GM18870 (cell line): ENCODE results near the gene CNIH3.

Source experiments
- ATAC-seq: cut with Tn5 transposase; IDR thresholded peaks from one replicate; pipeline ENCODE4 v1.9.1; 2021; ENCODE audit warnings: moderate library complexity; ENCODE audit not compliant: unreplicated experiment

CNIH3 gene

DNA sequence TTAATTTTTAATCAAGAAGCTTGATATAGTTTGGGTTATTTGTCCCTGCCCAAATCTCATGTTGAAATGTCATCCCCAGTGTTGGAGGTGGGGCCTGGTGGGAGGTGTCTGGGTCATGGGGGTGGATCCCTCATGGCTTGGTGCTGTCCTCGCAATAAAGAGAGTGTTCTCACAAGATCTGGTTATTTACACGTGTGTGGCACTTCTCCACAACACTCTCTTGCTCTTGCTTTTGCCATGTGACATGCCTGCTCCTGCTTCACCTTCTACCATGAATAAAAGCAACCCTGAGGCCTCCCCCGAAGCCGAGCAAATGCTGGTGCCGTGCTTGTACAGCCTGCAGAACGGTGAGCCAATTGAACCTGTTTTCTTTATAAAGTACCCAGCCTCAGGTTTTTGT, 2.6 kb upstream of the CNIH3 start:
- no peak for ATAC-seq

DNA sequence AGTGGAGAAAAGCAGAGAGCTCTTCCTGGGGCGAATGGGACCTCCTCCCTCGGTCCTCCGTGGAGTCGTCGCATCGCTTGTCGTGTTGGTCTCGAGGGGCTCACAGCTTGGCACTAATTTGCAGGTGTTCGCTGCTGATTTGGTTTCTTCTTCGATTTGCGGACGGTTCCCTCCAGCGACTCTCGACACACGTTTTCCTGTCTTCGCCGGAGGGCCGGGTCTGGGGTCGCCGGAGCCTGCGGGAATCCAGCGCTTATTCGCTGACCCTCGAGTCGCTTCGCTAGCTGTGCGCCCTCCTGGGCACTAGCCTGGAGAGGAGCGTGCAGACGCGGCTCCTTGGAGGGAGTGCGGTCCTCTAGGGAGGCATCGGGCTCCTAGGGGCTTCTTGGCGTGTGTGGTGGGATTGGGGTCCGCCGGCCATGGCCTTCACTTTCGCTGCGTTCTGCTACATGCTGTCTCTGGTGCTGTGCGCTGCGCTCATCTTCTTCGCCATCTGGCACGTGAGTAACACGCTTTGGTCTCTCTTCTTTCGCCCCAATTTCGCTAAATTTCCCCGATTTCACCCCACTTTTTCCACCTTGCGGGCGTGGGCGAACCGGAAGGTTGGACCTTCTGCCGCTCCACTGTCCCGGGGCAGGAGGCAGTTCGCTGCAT, 766 bp downstream of the CNIH3 start:
- ATAC-seq: no peak

GRCh38 chr1:224617410-224618355, 1.6 kb downstream of the CNIH3 start:
- ATAC-seq: no peak

DNA sequence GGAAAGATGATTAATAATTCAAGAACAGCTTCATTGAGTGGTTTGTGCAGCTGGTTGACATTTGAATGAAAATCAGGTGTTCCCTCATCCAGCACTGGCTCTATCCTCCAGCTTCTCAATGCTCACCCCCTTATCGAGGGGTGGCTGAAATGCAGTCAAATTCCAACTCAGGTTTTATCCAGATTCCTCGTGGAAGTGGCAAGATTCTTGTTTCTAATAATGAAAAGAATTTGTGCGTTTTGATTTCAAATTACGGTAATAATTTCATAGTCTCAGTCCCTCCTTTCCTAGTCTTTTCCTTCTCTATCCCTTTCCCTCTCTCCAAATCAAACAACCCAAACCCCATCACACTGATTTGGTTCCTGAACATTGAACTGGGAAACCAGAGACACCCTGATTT, 3.1 kb downstream of the CNIH3 start:
- no peak for ATAC-seq

- ATAC-seq: no peak
Observed at GRCh38 chr1:224620105-224620504, 4.0 kb downstream of the CNIH3 start.

- ATAC-seq: no peak
Observed at GRCh38 chr1:224621813-224622682, 5.9 kb downstream of the CNIH3 start.

- no peak for ATAC-seq
Observed at GRCh38 chr1:224622831-224623230, 6.7 kb downstream of the CNIH3 start.

DNA sequence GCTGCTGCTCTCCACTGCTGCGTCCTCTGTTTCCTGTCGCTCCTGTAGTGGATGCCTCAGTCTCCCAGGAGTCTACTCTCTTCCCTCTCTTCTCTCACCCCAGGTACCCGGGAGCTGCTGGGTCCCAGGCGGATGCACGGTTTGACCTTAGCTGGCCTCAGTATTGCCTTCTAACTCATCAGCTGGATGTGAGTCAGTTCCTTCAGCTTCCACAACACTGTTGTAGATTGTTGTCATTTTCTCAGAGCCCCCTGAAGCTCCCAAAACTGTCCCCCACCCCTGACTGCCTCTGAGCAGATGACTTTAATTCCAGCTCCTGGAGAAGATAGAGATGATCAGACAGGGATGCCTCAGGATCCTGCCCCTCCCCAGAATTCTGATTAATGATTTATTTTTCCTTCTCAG, 7.2 kb downstream of the CNIH3 start:
- no peak for ATAC-seq

GRCh38 chr1:224623743-224624333, 7.7 kb downstream of the CNIH3 start:
- peak; percentile 92 for ATAC-seq

DNA sequence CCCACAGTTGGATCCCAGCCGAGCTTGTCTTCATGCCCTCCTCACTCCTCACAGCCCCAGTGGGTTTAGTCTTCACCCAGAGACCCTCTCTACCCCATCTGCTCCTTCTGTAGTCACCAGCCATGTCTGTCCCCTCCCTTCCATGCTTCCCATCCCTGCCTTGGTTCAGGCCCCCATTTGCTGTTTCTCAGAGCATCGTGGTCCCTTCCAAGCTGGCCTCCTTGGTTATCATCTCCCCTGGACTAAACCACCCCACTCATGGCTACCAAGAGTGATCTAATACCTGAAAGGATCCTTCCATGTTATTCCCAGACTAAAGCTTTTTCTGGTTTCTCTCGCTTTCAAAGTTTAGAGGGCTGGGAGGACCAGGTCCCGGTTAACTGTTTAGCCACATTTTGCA, 8.3 kb downstream of the CNIH3 start:
- ATAC-seq: no peak

DNA sequence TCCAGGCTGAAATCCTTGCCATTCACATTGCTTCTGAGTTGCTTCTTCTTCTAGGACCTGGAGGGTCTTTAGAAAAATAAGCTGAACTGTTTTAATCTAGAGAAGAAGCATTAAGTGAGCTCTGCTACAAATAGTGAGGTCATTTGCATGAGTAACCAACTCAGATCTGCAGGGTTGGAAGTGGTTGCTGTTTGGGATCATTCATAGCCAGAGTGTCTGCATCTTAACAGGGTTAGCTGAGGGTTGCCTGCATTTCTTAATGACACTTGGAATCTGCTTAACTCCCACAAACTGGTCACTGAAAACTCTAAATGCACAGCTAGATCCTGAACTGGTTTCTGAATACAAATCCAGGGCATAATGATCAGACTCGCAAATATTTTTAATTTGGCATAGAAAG, 9.9 kb downstream of the CNIH3 start:
- ATAC-seq: no peak

DNA sequence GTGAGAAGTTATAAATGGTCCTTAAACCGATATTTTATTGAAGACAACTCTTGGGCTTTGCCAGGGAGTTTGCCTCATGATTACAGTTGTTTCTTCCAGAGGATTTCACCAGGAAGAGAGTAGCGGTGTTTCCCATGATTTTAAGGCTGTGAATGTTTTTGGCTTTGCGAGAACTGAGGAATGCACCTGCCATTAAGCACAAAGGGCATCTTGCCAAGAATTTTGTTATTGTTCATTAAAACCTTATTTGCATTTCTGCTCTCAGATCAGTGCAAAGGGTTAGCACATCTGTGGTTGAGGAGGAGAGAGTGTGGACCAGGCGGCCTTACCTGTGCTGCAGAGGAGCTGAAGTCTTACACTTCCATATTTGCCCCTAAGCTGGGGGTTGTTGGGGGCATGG, 13.8 kb downstream of the CNIH3 start:
- no peak for ATAC-seq

- ATAC-seq: no peak
Observed at GRCh38 chr1:224631462-224632115, 15.5 kb downstream of the CNIH3 start.

DNA sequence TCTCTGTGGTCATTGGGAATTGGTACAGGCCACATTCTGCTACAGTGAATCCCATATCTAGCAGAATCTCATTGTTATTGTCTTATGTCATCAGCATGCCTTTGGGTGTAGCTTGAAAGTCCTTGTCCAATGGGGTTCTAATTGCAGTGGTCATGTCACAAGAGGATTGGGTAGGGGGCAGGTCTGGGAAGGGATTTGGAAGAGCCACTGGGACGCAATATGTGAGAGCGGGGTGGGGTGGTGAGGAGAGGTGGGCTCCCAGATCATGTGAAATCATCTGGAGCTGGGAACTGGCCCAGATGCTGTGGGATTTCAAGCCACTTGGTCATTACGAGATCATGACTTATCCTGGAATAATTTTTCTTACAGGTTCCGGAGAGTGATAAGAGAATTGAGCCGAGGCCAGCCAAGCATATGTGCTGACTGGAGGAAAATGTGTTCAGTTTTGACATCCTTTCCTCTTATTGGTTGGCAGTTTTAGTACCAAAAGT, 16.3 kb downstream of the CNIH3 start:
- no peak for ATAC-seq

GRCh38 chr1:224632921-224633321, 16.8 kb downstream of the CNIH3 start:
- no peak for ATAC-seq

- ATAC-seq: no peak
Observed at GRCh38 chr1:224635356-224635755, 19.2 kb downstream of the CNIH3 start.

- no peak for ATAC-seq
Observed at GRCh38 chr1:224637515-224637914, 21.4 kb downstream of the CNIH3 start.

DNA sequence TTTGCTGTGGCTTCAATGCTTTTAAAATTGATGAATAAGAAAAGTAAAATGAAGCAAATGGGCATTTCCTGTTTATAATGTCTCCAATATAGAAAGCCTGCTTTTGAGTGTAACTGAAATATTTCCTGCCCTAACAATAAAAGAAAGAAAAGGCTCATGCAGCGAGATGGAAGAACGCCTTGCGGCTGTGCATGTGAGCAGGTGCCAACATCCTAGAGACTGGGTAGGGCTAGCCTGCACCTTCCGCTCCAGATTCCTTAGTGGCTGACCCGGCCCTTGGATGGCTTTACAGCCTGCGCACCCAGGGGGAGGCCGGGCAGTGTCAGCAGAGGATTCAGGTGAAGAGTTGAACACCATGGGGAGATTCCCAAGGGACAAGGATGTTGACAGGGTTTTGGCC, 21.8 kb downstream of the CNIH3 start:
- no peak for ATAC-seq

DNA sequence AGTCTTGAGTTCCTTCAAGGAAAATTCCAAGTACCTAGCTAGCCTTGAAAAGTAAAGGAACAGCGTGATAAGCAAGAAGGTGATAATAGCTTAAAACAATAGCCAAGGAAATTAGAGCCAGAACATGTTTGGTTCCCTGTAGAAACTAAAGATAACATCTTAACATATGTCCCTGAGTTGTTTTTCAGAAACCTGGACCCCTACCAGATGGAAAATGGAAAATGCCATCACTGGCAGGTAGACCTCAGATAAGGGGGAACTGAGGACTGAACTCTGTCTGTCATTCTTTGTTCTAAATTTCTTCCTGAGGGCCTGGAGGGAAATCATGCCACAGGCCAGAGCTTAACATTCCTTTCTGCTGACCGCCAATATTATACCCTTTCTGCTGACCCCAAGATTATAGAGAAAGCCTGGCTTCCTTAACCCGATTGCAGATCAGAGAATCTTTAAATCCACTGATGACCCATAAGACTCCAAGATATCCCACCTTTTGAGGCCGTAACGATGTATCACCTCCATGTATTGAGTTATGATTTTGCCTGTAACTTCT, 23.4 kb downstream of the CNIH3 start:
- no peak for ATAC-seq

DNA sequence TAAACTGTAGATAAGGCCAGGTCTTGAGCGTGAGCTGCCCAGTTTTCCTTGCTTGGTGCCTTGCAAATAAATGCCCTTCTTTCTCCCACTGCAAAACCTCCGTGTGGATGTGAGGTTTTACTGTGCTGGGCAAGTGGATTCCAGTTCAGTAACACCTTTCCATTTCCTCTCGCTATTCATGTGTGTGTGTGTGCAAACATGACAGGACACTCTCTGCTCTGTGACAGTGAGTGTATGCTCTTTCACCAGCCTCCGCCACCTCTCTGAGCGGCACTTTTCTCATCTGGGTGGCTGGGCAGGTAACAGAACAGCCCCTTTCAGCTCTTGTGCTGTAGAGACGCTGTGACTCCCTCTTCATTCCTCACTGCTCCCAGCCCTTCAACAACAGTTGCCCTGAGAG, 23.9 kb downstream of the CNIH3 start:
- ATAC-seq: no peak
